ENCODE results near the gene IFT20. TPM values are rescaled to one million over a fixed set of nuclear protein-coding genes. Genes with fewer than 3 reads are reported as not detected.

Gene IFT20
- total RNA-seq, 1 experiment from 2014 or later, result 21.0 TPM

- Histone ChIP-seq H2AFZ (ENCODE audit: low read length) (no peak overlapping the region), H3K27me3 (ENCODE audit: insufficient read depth, low read length) (no peaks in the 10 kb centered on the region), H3K23me2 (ENCODE audit: insufficient read length, low read depth, low read length, poor library complexity, severe bottlenecking) (no peaks in the 10 kb centered on the region), H4K20me1 (ENCODE audit: control insufficient read depth, insufficient read depth, insufficient read length) (no peaks in the 10 kb centered on the region), H2BK5ac (ENCODE audit: insufficient read length, low read length) (no peak overlapping the region), H3K9ac (ENCODE audit: extremely low read depth, insufficient read length, low read length) (no peak overlapping the region), H4K8ac (replicated peaks; ENCODE audit: insufficient read length, low read depth, low read length) (no peak overlapping the region), H3K4ac (ENCODE audit: low read depth, low read length) (no peak overlapping the region), H3K4me2 (ENCODE audit: insufficient read depth, insufficient read length, low read length) (no peak overlapping the region), H2BK120ac (ENCODE audit: low read depth, low read length, poor library complexity, severe bottlenecking) (no peak overlapping the region), H3K4me1 (ENCODE audit: insufficient read depth, low read length) (no peaks in the 10 kb centered on the region), H3K79me2 (ENCODE audit: insufficient read depth, low read length) (no peaks in the 10 kb centered on the region), H3K79me1 (ENCODE audit: insufficient read depth, low read depth, low read length, poor library complexity, severe bottlenecking) (no peaks in the 10 kb centered on the region), H2BK15ac (ENCODE audit: low read depth, low read length) (no peak overlapping the region), H3K9me3 (ENCODE audit: control insufficient read depth, low read depth, low read length) (no peaks in the 10 kb centered on the region), H3T11ph (ENCODE audit: low read length) (no peak overlapping the region), H3K14ac (ENCODE audit: insufficient read depth, low read length) (no peak overlapping the region), H3K56ac (ENCODE audit: insufficient read length, low read depth, low read length) (no peak overlapping the region), H3K27ac (ENCODE audit: insufficient read length, low read depth, low read length) (no peak overlapping the region), H3K18ac (ENCODE audit: insufficient read length, low read depth, low read length) (no peak overlapping the region), H4K91ac (ENCODE audit: insufficient read length, low read depth, low read length) (no peak overlapping the region), H2BK12ac (ENCODE audit: insufficient read length, low read depth, low read length) (no peak overlapping the region), H2BK20ac (ENCODE audit: low read depth, low read length, poor library complexity, severe bottlenecking) (no peak overlapping the region), H2AK5ac (ENCODE audit: insufficient read length, low read length) (no peak overlapping the region), H4K5ac (ENCODE audit: insufficient read length, low read depth, low read length) (no peak overlapping the region), H3K23ac (ENCODE audit: insufficient read length, low read depth, low read length) (no peak overlapping the region)
- Mint-ChIP-seq H3K9me3 (no peaks in the 10 kb centered on the region), H3K27ac (no peak overlapping the region), H3K4me3 (no peak overlapping the region), H3K4me1 (no peaks in the 10 kb centered on the region), H3K27me3 (ENCODE audit: low read depth) (no peaks in the 10 kb centered on the region), H3K36me3 (ENCODE audit: insufficient read depth in 1 of 3, low read depth in 3 of 3) (no peaks in the 10 kb centered on the region)
- WGBS (ENCODE audit: extremely low coverage, insufficient read length, low lambda C conversion rate), result no CpG with 5 or more reads among the region's 2 CpGs
- no peak for TF ChIP-seq CTCF (conservative IDR thresholded peaks at IDR 0.05)
- no peak for DNase-seq
These were observed 44.6 kb downstream of the IFT20 start for GRCh38 chr17:28290703-28291102.
